ENCODE results near the gene EEFSEC. TPM values are rescaled to one million over a fixed set of nuclear protein-coding genes. Genes with fewer than 3 reads are reported as not detected.

The EEFSEC gene
- total and polyA plus RNA-seq, 2 of the 4 experiments (the other 2 are of a cell fraction), result 4.5 to 9.3 TPM

DNA sequence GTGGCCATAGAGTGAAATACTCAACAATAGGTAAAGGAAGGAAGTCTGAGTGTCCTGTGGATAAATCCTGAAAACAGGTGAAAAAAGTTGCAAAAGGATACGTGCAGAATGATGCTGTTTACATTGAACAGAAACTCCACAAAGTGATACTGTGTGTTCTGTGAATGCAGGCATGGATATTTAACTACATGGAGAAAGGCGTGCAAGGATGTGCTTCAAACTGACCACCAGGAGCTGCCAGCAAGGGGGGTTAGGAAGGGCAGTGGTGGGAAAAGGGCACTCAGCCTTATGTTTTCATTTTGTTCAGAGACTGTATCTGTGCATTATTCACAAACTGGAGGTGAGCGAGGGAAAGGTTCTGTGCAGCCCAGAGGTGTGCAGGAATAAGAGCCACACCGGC, 266.0 kb downstream of the EEFSEC start:
- ATAC-seq (ENCODE audit: low read depth), result no peak
- ChIA-PET CTCF (no interaction called here), POLR2A (ENCODE audit: unreplicated experiment) (no interaction called here)
- WGBS, 2 experiments (ENCODE audit: extremely low coverage in 2 of 2, insufficient read length in 1 of 2), result 100% methylated on average over 1 of the region's 4 CpGs; no CpG with 5 or more reads in 1 of the 2 experiments
- Histone ChIP-seq H3K9me3 (ENCODE audit: control insufficient read depth, insufficient read depth, low read length) (peaks cover 7% of the 10 kb centered on the region), H2AK9ac (replicated peaks; ENCODE audit: low read depth, low read length, poor library complexity) (no peak overlapping the region), H2BK20ac (ENCODE audit: low read depth, low read length) (no peak overlapping the region), H3K27me3 (ENCODE audit: control insufficient read depth, insufficient read depth, low read length) (no peaks in the 10 kb centered on the region), H3K9ac (ENCODE audit: low read depth, low read length) (no peak overlapping the region), H3K9me1 (ENCODE audit: insufficient read depth, low read length) (peaks cover 5% of the 10 kb centered on the region; the same call in 1 of the 2 replicates), H2AK5ac (ENCODE audit: low read depth, low read length) (no peak overlapping the region), H3K18ac (ENCODE audit: low read depth, low read length) (no peak overlapping the region), H3K23ac (ENCODE audit: low read depth, low read length) (no peak overlapping the region), H3K56ac (ENCODE audit: extremely low read depth, insufficient read depth, low read length) (no peak overlapping the region), H3K4ac (ENCODE audit: low read depth, low read length) (no peak overlapping the region), H2AFZ (replicated peaks; ENCODE audit: low read length, poor library complexity) (no peak overlapping the region), H4K8ac (ENCODE audit: low read depth in 2 of 2, low read length in 2 of 2) (no peak overlapping the region), H2BK120ac (ENCODE audit: low read depth, low read length) (no peak overlapping the region), H3K4me1 (ENCODE audit: control insufficient read depth, insufficient read depth, low read length) (0 out of 2 replicates have a peak, but pooled peaks cover 3% of the 10 kb centered on the region), H4K91ac (ENCODE audit: insufficient read depth, low read depth, low read length) (no peak overlapping the region), H3K4me3 (ENCODE audit: insufficient read depth, low read depth, low read length) (no peak overlapping the region), H3K4me2 (ENCODE audit: low read depth, low read length) (no peak overlapping the region), H3K36me3 (ENCODE audit: control insufficient read depth, insufficient read depth, low read length) (no peaks in the 10 kb centered on the region), H4K5ac (ENCODE audit: low read depth, low read length) (no peak overlapping the region), H3K79me1 (ENCODE audit: low read depth in 1 of 2, low read length in 2 of 2) (no peaks in the 10 kb centered on the region), H2BK15ac (ENCODE audit: low read depth, low read length) (no peak overlapping the region), H3K14ac (replicated peaks; ENCODE audit: low read depth, low read length) (no peak overlapping the region), H2BK5ac (ENCODE audit: low read depth, low read length, poor library complexity, severe bottlenecking) (no peak overlapping the region), H3K27ac (ENCODE audit: insufficient read depth, low read length) (no peak overlapping the region), H4K20me1 (ENCODE audit: insufficient read depth, low read length) (no peaks in the 10 kb centered on the region)
- no TSS peak for BruUV-seq (replicated peaks)
- in situ Hi-C loops (cut with MboI; ENCODE audit: low sequenced_read_pairs), result no loop called here
- dilution Hi-C loops (cut with HindIII; ENCODE audit: low sequenced_read_pairs, unreplicated experiment), result no loop called here
- DNase-seq, result no peak
- no peak for TF ChIP-seq FOS (IDR thresholded peaks at IDR 0.05; ENCODE audit: low read depth, low read length)
- TF ChIP-seq CEBPB (IDR thresholded peaks at IDR 0.05; ENCODE audit: low read depth, low read length), result no peak
- no peak for TF ChIP-seq BHLHE40 (IDR thresholded peaks at IDR 0.05; ENCODE audit: low read depth, low read length)
- TF ChIP-seq MXI1 (IDR thresholded peaks at IDR 0.05; ENCODE audit: borderline replicate concordance, low read depth, low read length), result no peak
- no peak for TF ChIP-seq RAD21 (IDR thresholded peaks at IDR 0.05; ENCODE audit: low read length)
- no peak for TF ChIP-seq SMC3 (IDR thresholded peaks at IDR 0.05; ENCODE audit: low read depth, low read length)
- no peak for TF ChIP-seq USF2 (IDR thresholded peaks at IDR 0.05; ENCODE audit: low read depth, low read length)
- no peak for TF ChIP-seq RFX5 (IDR thresholded peaks at IDR 0.05; ENCODE audit: low read depth, low read length)
- no peak for TF ChIP-seq MAZ (IDR thresholded peaks at IDR 0.05; ENCODE audit: borderline replicate concordance, low read depth, low read length)
- TF ChIP-seq CTCF (conservative IDR thresholded peaks at IDR 0.05; ENCODE audit: low read depth, low read length), result no peak
- TF ChIP-seq, protein P1, sequence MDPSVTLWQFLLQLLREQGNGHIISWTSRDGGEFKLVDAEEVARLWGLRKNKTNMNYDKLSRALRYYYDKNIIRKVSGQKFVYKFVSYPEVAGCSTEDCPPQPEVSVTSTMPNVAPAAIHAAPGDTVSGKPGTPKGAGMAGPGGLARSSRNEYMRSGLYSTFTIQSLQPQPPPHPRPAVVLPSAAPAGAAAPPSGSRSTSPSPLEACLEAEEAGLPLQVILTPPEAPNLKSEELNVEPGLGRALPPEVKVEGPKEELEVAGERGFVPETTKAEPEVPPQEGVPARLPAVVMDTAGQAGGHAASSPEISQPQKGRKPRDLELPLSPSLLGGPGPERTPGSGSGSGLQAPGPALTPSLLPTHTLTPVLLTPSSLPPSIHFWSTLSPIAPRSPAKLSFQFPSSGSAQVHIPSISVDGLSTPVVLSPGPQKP (IDR thresholded peaks at IDR 0.05; ENCODE audit: borderline replicate concordance, low read depth, low read length), result no peak
- TF ChIP-seq MAFK (IDR thresholded peaks at IDR 0.05; ENCODE audit: low read depth, low read length), result no peak
- TF ChIP-seq RCOR1 (IDR thresholded peaks at IDR 0.05; ENCODE audit: insufficient replicate concordance, low read length), result no peak
- intact Hi-C loops (cut with micrococcal nuclease), result no loop called here
